A549 treated with dexamethasone at 1 μM for 4 hours (cell line): ENCODE results near the gene PCDHA9. TPM values are rescaled to one million over a fixed set of nuclear protein-coding genes. Genes with fewer than 3 reads are reported as not detected.

Source experiments
- total RNA-seq: library from RNA; stranded (reverse); fragments of 200-300 nt; extraction: Qiagen RNA extraction; gene quantifications from 5 replicates; pipeline ENCODE4 v1.2.3, GENCODE V29; 2022

Gene PCDHA9
- 0.01 TPM in 1 of 5 replicates, not detected in the others for total RNA-seq

GRCh38 chr5:140848139-140849102 is at the start of gene PCDHA9:
Gene PCDHA9 (plus strand): TSS chr5:140848382. CDS start chr5:140848496, 114 bp downstream.

GRCh38 chr5:140800816-140801493 is 47.2 kb upstream of the PCDHA9 start, which contains the start of gene PCDHA3:
Gene PCDHA3 (plus strand): TSS chr5:140801057.

GRCh38 chr5:140806834-140807775 is 41.1 kb upstream of the PCDHA9 start, which contains the start of gene PCDHA4:
Gene PCDHA4 (plus strand): TSS chr5:140807068.

GRCh38 chr5:140821375-140822280 is 26.6 kb upstream of the PCDHA9 start, which contains the start of gene PCDHA5:
Gene PCDHA5 (plus strand): TSS chr5:140821613.

GRCh38 chr5:140827704-140828361 is 20.3 kb upstream of the PCDHA9 start, which contains the start of gene PCDHA6:
Gene PCDHA6 (plus strand): TSS chr5:140827960. CDS start chr5:140828092, 132 bp downstream.

GRCh38 chr5:140833993-140834392 is 14.2 kb upstream of the PCDHA9 start, which contains the start of gene PCDHA7:
Gene PCDHA7 (plus strand): TSS chr5:140834269. CDS start chr5:140834384, 115 bp downstream.

GRCh38 chr5:140840978-140841962 is 6.9 kb upstream of the PCDHA9 start, which contains the start of gene PCDHA8:
Gene PCDHA8 (plus strand): TSS chr5:140841187. CDS start chr5:140841322, 135 bp downstream.

GRCh38 chr5:140855772-140856674 is 7.8 kb downstream of the PCDHA9 start, which contains the start of gene PCDHA10:
Gene PCDHA10 (plus strand): TSS chr5:140855897. CDS start chr5:140856049, 152 bp downstream.

GRCh38 chr5:140868721-140869554 is 20.8 kb downstream of the PCDHA9 start, which contains the start of gene PCDHA11:
Gene PCDHA11 (plus strand): TSS chr5:140868957. CDS start chr5:140869104, 147 bp downstream.

GRCh38 chr5:140875085-140876065 is 27.2 kb downstream of the PCDHA9 start, which contains the start of gene PCDHA12:
Gene PCDHA12 (plus strand): TSS chr5:140875308. CDS start chr5:140875473, 165 bp downstream.

GRCh38 chr5:140881889-140882590 is 33.9 kb downstream of the PCDHA9 start, which contains the start of gene PCDHA13:
Gene PCDHA13 (plus strand): TSS chr5:140882124. CDS start chr5:140882269, 145 bp downstream.

